Fibroblast of peridontal ligament (primary cell): ENCODE results near the gene FAM50B.
A peak's percentile ranks its signal among the peaks of the same experiment; 100 is the strongest.

Experiments
- DNase-seq: peaks from one replicate; pipeline ENCODE4 v3.0.0-alpha.2; 2010; ENCODE audit errors: extremely low read depth

The FAM50B gene

GRCh38 chr6:3894590-3895311 lies 45.6 kb downstream of the FAM50B start:
- DNase-seq = no peak

DNA sequence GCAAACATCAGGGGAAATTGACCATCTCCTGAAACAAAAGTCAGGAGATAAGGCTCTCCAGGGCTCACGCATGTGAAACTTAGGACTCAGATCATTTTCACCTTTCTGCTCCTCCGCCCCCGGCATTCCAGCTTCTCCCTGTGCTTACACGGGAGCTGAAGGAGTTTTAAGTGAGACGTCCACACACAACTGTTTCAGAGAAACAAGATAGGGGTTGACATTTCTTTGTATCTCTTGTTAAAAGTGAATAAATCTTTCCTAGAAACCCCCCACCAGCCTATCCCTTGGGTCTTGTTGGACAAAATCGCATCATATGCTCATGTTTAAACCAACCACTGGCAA lies 46.1 kb downstream of the FAM50B start:
- DNase-seq = no peak

DNA sequence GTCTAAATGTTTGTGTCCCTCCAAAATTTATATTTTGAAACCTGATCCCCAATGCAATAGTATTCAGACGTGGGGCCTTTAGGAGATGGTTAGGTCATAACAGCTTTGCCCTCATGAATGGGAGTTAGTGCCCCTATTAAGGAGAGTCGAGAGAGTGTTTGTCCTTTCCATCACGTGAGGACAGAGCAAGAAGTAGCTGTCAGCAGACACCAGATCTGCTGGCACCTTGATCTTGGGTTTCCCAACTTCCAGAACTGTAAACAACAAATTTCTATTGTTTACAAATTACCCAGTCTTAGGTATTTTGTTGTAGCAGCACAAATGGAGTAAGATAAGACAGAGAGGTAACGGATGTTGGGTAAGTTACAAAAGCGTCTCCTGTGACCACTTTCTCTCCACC lies 46.6 kb downstream of the FAM50B start:
- DNase-seq = no peak

GRCh38 chr6:3898265-3898994 lies 49.3 kb downstream of the FAM50B start:
- no peak for DNase-seq

DNA sequence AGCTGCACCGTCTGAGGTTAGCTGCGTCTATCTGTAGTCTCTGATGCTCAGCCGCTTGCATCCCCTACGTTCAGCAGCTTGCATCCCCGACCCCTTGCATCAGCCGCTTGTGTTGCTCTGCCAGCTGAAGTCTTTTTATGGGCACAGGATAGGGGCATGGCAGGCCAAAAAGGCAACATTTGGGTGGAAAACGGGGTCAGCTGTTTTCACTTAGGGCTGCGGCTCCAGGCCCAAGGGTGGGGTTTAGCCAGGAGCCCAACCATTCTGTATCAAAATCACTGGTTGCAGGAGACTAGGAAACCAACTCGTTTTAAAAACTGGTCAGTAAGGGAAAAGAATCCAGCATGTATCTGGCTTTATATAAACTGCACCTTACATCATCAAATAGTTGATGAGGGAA lies 49.9 kb downstream of the FAM50B start:
- DNase-seq = peak; percentile 44

GRCh38 chr6:3899970-3900439 lies 50.8 kb downstream of the FAM50B start:
- no peak for DNase-seq
